Measurements from ENCODE around the gene CYLD. TPM values are rescaled to one million over a fixed set of nuclear protein-coding genes. Genes with fewer than 3 reads are reported as not detected.

CYLD gene
- total RNA-seq, 4 donors from 2014 or later: 24.3 to 56.1 (median 30.0) TPM

DNA sequence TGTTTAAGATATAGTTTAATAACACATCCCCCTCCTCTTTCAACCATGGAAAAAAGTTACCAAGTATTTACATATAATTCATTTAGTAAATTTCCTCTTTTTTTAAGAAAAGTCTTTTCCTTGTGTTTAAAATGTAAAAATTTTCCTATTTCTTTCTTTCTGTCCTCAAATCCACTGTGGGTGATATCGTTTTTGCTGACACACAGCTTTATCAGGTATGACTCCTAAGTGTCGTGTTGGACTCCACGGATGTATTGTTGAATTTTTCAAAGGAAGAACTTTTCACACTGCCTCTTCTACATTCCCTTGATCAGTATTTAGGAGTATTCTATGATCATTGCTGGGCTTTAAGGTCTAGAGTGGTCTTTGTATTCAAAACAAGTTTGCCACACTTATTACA lies 33.1 kb downstream of the CYLD start:
- Histone ChIP-seq H3K36me3 (peaks cover 0 to 17% (median 0%) of the 10 kb centered on the region in 3 donors), H3K27me3 (no peaks in the 10 kb centered on the region)

DNA sequence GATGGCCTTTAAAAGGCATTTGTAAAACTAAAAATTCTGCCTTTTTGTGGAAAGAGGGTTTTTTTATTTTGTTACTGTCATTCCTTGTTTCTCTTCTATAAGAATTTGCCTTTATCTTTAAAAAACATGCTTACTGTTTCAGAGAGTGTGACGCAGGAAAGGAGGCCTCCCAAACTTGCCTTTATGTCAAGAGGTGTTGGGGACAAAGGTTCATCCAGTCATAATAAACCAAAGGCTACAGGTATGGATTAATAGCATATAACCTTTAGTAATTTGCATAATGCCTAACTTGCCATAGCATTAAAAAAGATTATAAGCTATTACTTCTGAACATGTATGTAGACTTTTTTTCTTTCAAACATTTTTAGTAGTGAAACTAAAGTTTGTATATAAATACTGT lies 34.2 kb downstream of the CYLD start:
- TF ChIP-seq, protein P1, sequence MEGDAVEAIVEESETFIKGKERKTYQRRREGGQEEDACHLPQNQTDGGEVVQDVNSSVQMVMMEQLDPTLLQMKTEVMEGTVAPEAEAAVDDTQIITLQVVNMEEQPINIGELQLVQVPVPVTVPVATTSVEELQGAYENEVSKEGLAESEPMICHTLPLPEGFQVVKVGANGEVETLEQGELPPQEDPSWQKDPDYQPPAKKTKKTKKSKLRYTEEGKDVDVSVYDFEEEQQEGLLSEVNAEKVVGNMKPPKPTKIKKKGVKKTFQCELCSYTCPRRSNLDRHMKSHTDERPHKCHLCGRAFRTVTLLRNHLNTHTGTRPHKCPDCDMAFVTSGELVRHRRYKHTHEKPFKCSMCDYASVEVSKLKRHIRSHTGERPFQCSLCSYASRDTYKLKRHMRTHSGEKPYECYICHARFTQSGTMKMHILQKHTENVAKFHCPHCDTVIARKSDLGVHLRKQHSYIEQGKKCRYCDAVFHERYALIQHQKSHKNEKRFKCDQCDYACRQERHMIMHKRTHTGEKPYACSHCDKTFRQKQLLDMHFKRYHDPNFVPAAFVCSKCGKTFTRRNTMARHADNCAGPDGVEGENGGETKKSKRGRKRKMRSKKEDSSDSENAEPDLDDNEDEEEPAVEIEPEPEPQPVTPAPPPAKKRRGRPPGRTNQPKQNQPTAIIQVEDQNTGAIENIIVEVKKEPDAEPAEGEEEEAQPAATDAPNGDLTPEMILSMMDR (IDR thresholded peaks at IDR 0.05): no peak
- TF ChIP-seq POLR2A (IDR thresholded peaks at IDR 0.05): no peak
- DNase-seq: no peak
- peaks cover 0 to 24% (median 0%) of the 10 kb centered on the region in 3 donors for H3K36me3 ChIP-seq
- H3K4me1 ChIP-seq: no peaks in the 10 kb centered on the region
- H3K27ac ChIP-seq: no peak overlapping the region
- H3K9me3 ChIP-seq: no peaks in the 10 kb centered on the region
- H3K27me3 ChIP-seq: no peaks in the 10 kb centered on the region
- H3K4me3 ChIP-seq: no peak overlapping the region

More for the DNA sequence above, 33.1 kb downstream of the CYLD start:
- TF ChIP-seq, protein P1 (IDR thresholded peaks at IDR 0.05): no peak
- TF ChIP-seq POLR2A (IDR thresholded peaks at IDR 0.05): no peak
- H3K4me3 ChIP-seq: no peak overlapping the region
- no peak overlapping the region for H3K27ac ChIP-seq
- no peaks in the 10 kb centered on the region for H3K9me3 ChIP-seq
- no peak for DNase-seq
- no peaks in the 10 kb centered on the region for H3K4me1 ChIP-seq

DNA sequence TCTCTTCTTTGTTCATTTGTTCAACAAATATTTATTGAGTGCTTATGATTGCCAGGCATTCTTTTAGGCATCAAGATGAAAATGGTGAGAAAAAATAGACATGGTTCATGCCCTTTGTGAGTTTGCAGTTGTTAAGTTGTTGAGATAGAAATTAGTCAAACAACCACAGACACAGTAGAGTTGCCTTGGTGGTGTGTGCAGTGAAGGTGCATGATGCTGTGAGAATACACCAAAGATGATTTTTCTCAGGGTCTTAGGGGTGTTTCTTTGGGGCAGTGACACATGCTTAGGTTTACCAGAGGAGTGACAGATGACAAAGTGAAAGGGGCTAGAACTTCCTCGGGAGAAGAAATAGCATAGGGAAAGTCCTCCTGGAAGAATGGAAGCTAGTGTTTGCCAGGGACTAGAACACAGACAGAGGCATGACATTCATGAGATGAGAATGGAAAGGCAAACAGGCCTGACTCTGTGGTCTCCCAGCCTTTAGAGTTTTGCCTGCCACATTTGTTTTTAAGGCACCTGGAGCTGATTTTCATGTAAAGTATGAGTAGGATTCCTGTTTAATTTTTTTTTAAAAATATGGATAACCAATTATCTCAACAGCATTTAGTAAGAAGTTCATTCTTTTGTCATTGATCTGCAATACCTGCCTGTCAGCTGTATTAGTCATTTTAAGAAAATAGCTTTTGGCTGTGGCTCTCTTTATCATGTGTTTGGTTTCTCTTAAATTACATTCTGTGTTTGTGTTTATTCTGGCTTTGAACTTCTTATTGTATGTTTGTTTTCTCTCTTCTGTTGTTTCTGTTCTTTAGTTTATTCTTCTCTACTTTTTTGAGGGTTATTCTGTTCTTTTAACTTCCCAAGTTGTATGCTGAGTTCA lies 36.6 kb downstream of the CYLD start:
- Histone ChIP-seq H3K9me3 (no peaks in the 10 kb centered on the region), H3K27ac (no peak overlapping the region), H3K36me3 (peaks cover 0 to 48% (median 0%) of the 10 kb centered on the region in 3 donors), H3K4me3 (no peak overlapping the region), H3K4me1 (no peaks in the 10 kb centered on the region), H3K27me3 (no peaks in the 10 kb centered on the region)
- TF ChIP-seq POLR2A (IDR thresholded peaks at IDR 0.05): no peak
- TF ChIP-seq, protein P1 (IDR thresholded peaks at IDR 0.05): no peak
- no peak for DNase-seq

DNA sequence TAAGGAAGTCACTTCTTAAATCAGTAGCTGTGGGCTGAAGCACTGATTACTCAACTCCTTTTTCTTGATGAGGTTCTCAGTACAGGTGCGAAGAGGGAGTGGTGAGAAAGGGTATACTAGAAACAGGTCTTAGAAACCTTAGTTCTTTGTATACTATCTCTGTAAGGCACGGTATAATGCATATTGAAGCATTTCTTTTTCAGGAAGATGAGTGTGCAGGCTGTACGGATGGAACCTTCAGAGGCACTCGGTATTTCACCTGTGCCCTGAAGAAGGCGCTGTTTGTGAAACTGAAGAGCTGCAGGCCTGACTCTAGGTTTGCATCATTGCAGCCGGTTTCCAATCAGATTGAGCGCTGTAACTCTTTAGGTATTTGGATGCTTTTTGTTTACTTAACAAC lies 39.2 kb downstream of the CYLD start:
- TF ChIP-seq, protein P1 (IDR thresholded peaks at IDR 0.05): no peak
- no peak for TF ChIP-seq POLR2A (IDR thresholded peaks at IDR 0.05)
- no peak overlapping the region for H3K27ac ChIP-seq
- DNase-seq: no peak
- H3K9me3 ChIP-seq: no peaks in the 10 kb centered on the region
- H3K27me3 ChIP-seq: no peaks in the 10 kb centered on the region
- no peaks in the 10 kb centered on the region for H3K4me1 ChIP-seq
- H3K4me3 ChIP-seq: no peak overlapping the region
- peaks cover 0 to 72% (median 0%) of the 10 kb centered on the region in 3 donors for H3K36me3 ChIP-seq

DNA sequence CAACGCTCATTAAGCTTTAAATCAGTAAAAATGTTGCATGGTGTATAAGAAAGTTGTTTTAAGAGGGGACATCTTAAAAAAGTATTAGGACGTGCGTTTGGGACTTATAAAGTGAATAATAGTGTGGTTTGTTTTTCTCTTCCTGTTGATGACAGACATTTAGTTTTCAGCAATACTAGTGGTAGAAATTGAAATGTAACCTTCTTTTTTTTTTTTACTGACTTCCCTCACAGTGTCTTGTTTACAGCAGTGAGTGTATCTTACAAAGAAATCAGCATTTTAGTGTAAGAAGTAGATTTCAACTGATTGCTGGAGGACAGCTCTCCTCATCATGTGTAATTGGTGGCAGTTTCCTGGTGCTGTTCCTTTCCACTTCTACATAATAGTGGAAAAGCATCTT lies 39.6 kb downstream of the CYLD start:
- no peak overlapping the region for H3K27ac ChIP-seq
- H3K9me3 ChIP-seq: no peaks in the 10 kb centered on the region
- H3K4me3 ChIP-seq: no peak overlapping the region
- no peak for DNase-seq
- no peaks in the 10 kb centered on the region for H3K4me1 ChIP-seq
- H3K36me3 ChIP-seq: peaks cover 0 to 72% (median 0%) of the 10 kb centered on the region in 3 donors
- TF ChIP-seq, protein P1 (IDR thresholded peaks at IDR 0.05): no peak
- no peak for TF ChIP-seq POLR2A (IDR thresholded peaks at IDR 0.05)
- H3K27me3 ChIP-seq: no peaks in the 10 kb centered on the region
